Endothelial cell of umbilical vein (primary cell): ENCODE measurements around the gene GDA. TPM values are rescaled to one million over a fixed set of nuclear protein-coding genes. Genes with fewer than 3 reads are reported as not detected.

Source experiments
- BruUV-seq: library from RNA; stranded (reverse); fragments of 400-500 nt; replicated peaks from 2 replicates; lab custom pipeline; 2021; lab: Mats Ljungman, UMichigan
- CTCF ChIA-PET: fragments of 300-600, 350-600 bp; sonication (Branson Sonifier 250); formaldehyde crosslinking; loops from one replicate; lab custom pipeline; 2021; ENCODE audit warnings: antibody characterized with exemption, inconsistent platforms; lab: Charles Lee
- POLR2A ChIA-PET: fragments of 300-600, 350-600 bp; sonication (Branson Sonifier 250); formaldehyde crosslinking; loops from one replicate; lab custom pipeline; 2021; ENCODE audit warnings: antibody characterized with exemption, inconsistent platforms; lab: Charles Lee
- DNase-seq: peaks from one replicate; pipeline ENCODE4 v3.0.0-alpha.2; 2011; ENCODE audit warnings: low read depth, low spot score
- FAIRE-seq: peaks from 2 replicates; lab custom pipeline; 2011; peaks lifted over from hg19 to GRCh38; lab: Jason Lieb, UNC
- H2AFZ ChIP-seq: 2 replicates; pipeline ENCODE4 v1.6.0; 2012; ENCODE audit warnings: low read depth, low read length, control low read depth, inconsistent platforms
- H3K27ac ChIP-seq: 2 replicates; pipeline ENCODE4 v1.5.1; 2011; ENCODE audit warnings: low read depth, mild to moderate bottlenecking, control low read depth, low read length, moderate library complexity; ENCODE audit not compliant: insufficient read depth
- H3K27me3 ChIP-seq, 2 experiments: 2 replicates each; pipeline versions ENCODE4 v1.6.0 to v1.6.1; 2011; ENCODE audit warnings: low read length in 2 of 2, mixed read lengths in 1 of 2; ENCODE audit not compliant: control insufficient read depth in 2 of 2, insufficient read depth in 2 of 2
- H3K36me3 ChIP-seq, 2 experiments: 2 replicates in 1 of 2; 3 replicates in 1 of 2; pipeline ENCODE4 v1.5.1; 2011; ENCODE audit warnings: low read length in 2 of 2, mild to moderate bottlenecking in 1 of 2, moderate library complexity in 1 of 2; ENCODE audit not compliant: control insufficient read depth in 2 of 2, insufficient read depth in 2 of 2; ENCODE audit errors: extremely low read depth in 1 of 2
- H3K4me1 ChIP-seq: 3 replicates; pipeline ENCODE4 v1.5.1; 2011; ENCODE audit warnings: mild to moderate bottlenecking, low read length; ENCODE audit not compliant: control insufficient read depth, insufficient read depth; ENCODE audit errors: extremely low read depth
- H3K4me2 ChIP-seq: 2 replicates; pipeline ENCODE4 v1.6.1; 2011; ENCODE audit warnings: low read length, control low read depth, mixed read lengths; ENCODE audit not compliant: insufficient read depth
- H3K4me3 ChIP-seq, 3 experiments: fragments of 200-600 bp in 1 of 3; sonication (generic), shearing (Covaris generic) in 1 of 3; replicated peaks in 1 of 3; 2 replicates each; pipeline ENCODE4 v1.5.1; 2011 to 2016; ENCODE audit warnings: control low read depth in 3 of 3, low read length in 3 of 3, mild to moderate bottlenecking in 2 of 3, inconsistent platforms in 1 of 3, low read depth in 1 of 3, moderate library complexity in 1 of 3; ENCODE audit not compliant: insufficient read depth in 1 of 3
- H3K79me2 ChIP-seq: 2 replicates; pipeline ENCODE4 v1.6.0; 2012; ENCODE audit warnings: low read length, inconsistent platforms; ENCODE audit not compliant: control insufficient read depth, insufficient read depth
- H3K9ac ChIP-seq: replicated peaks from 2 replicates; pipeline ENCODE3; 2011; ENCODE audit warnings: low read length, control low read depth; ENCODE audit not compliant: insufficient read depth; ENCODE audit errors: extremely low read depth
- H3K9me1 ChIP-seq: replicated peaks from 3 replicates; pipeline ENCODE4 v1.6.0; 2011; ENCODE audit warnings: mild to moderate bottlenecking, low read length; ENCODE audit not compliant: control insufficient read depth, insufficient read depth; ENCODE audit errors: extremely low read depth
- H3K9me3 ChIP-seq: replicated peaks from 2 replicates; pipeline ENCODE4 v1.5.1; 2012; ENCODE audit warnings: low read length, inconsistent platforms; ENCODE audit not compliant: control insufficient read depth, insufficient read depth
- H4K20me1 ChIP-seq: replicated peaks from 2 replicates; pipeline ENCODE3; 2011; ENCODE audit warnings: mild to moderate bottlenecking, low read length; ENCODE audit not compliant: control insufficient read depth, insufficient read depth; ENCODE audit errors: extremely low read depth
- CTCF ChIP-seq, 2 donors: IDR thresholded peaks; 1 replicate in 1 of 2; 2 replicates in 1 of 2; pipeline ENCODE4 v1.5.1; 2011; ENCODE audit warnings: low read length in 2 of 2, mild to moderate bottlenecking in 2 of 2, moderate library complexity in 2 of 2, control low read depth in 1 of 2, inconsistent platforms in 1 of 2, low read depth in 1 of 2; ENCODE audit not compliant: insufficient read depth in 1 of 2; ENCODE audit errors: extremely low read depth in 1 of 2
- EZH2 ChIP-seq: IDR thresholded peaks from 2 replicates; pipeline ENCODE4 v1.6.1; 2012; ENCODE audit warnings: borderline replicate concordance, low read depth, mild to moderate bottlenecking, moderate library complexity, low read length, inconsistent platforms; ENCODE audit not compliant: severe bottlenecking
- FOS ChIP-seq: IDR thresholded peaks from 2 replicates; pipeline ENCODE4 v1.6.1; 2011; ENCODE audit warnings: mild to moderate bottlenecking, low read length, moderate library complexity, borderline replicate concordance; ENCODE audit not compliant: insufficient read depth
- GATA2 ChIP-seq: IDR thresholded peaks from 2 replicates; pipeline ENCODE4 v1.7.0; 2011; ENCODE audit warnings: low read depth, mild to moderate bottlenecking, moderate library complexity, mixed read lengths, low read length; ENCODE audit not compliant: insufficient read length, insufficient read depth
- JUN ChIP-seq: IDR thresholded peaks from 2 replicates; pipeline ENCODE4 v1.6.1; 2011; ENCODE audit warnings: borderline replicate concordance, low read depth; ENCODE audit not compliant: insufficient read length, insufficient read depth
- MAX ChIP-seq: IDR thresholded peaks from 2 replicates; pipeline ENCODE4 v1.6.1; 2011; ENCODE audit not compliant: insufficient read depth, insufficient read length
- MYC ChIP-seq: IDR thresholded peaks from one replicate; pipeline ENCODE4 v1.6.1; 2011; ENCODE audit warnings: mild to moderate bottlenecking, low read depth, low read length
- POLR2A ChIP-seq: IDR thresholded peaks from 2 replicates; pipeline ENCODE4 v1.6.1; 2012; ENCODE audit warnings: low read depth, mild to moderate bottlenecking, control low read depth, low read length
- POLR2AphosphoS5 ChIP-seq: IDR thresholded peaks from 2 replicates; pipeline ENCODE4 v1.6.1; 2012; ENCODE audit warnings: low read depth, mild to moderate bottlenecking, control low read depth, low read length, moderate library complexity; ENCODE audit not compliant: insufficient read depth
- dilution Hi-C: fragments of 300-500 bp; cut with MboI; formaldehyde crosslinking; loops from one replicate; pipeline ENCODE4 v1.15.0; 2019; ENCODE audit warnings: low sequenced_read_pairs; ENCODE audit not compliant: extremely low pct_ligation_motif_present
- intact Hi-C: fragments of 100-400 bp; cut with micrococcal nuclease; formaldehyde crosslinking; loops from one replicate; pipeline ENCODE4 v1.10.0; 2022
- polyA plus RNA-seq, 4 experiments: library from polyadenylated mRNA; depleted of rRNA in 3 of 4; stranded (reverse) in 3 of 4; unstranded in 1 of 4; fragments of >200 nt; gene quantifications; 2 replicates each; pipeline versions ENCODE4 v1.2.1 to v1.2.3, GENCODE V29; 2011 to 2012; ENCODE audit warnings: missing spikeins in 1 of 4
- total RNA-seq: library from RNA; stranded (reverse); gene quantifications from 2 replicates; pipeline ENCODE4 v1.2.3, GENCODE V29; 2021

The GDA gene
- total and polyA plus RNA-seq, 2 donors (not counting 3 experiments of a cell fraction or from before 2014, with no cell fraction given): not detected

- Histone ChIP-seq H2AFZ (no peak overlapping the region), H3K4me1 (no peaks in the 10 kb centered on the region), H3K9me1 (no peaks in the 10 kb centered on the region), H3K27ac (no peak overlapping the region), H4K20me1 (no peaks in the 10 kb centered on the region), H3K9ac (no peak overlapping the region), H3K4me2 (no peak overlapping the region), H3K27me3 (no peaks in the 10 kb centered on the region), H3K9me3 (no peaks in the 10 kb centered on the region), H3K79me2 (no peaks in the 10 kb centered on the region), H3K36me3 (no peaks in the 10 kb centered on the region), H3K4me3 (no peak overlapping the region)
- intact Hi-C loops (no loop called here), dilution Hi-C loops (no loop called here)
- ChIA-PET POLR2A (no interaction called here), CTCF (no interaction called here)
- DNase-seq (no peak), FAIRE-seq (no peak)
- no TSS peak for BruUV-seq
- no peak for TF ChIP-seq MAX
- TF ChIP-seq CTCF (IDR thresholded peaks at IDR 0.05; ENCODE audit: extremely low read depth in 1 of 2, insufficient read depth in 1 of 2, low read depth in 1 of 2, low read length in 2 of 2): no peak
- TF ChIP-seq JUN: no peak
These were observed 17.2 kb upstream of the GDA start for GRCh38 chr9:72132052-72132451.

- no peak overlapping the region for H3K4me2 ChIP-seq
- H3K27ac ChIP-seq: no peak overlapping the region
- DNase-seq (no peak), FAIRE-seq (no peak)
- no peaks in the 10 kb centered on the region for H3K27me3 ChIP-seq
- no peak overlapping the region for H3K4me3 ChIP-seq
- no peaks in the 10 kb centered on the region for H3K9me3 ChIP-seq
- BruUV-seq: no TSS peak
- no peaks in the 10 kb centered on the region for H3K36me3 ChIP-seq
- no peaks in the 10 kb centered on the region for H3K9me1 ChIP-seq
- no peak overlapping the region for H3K9ac ChIP-seq
- CTCF ChIA-PET: interaction anchor here (1.0 kb wide), 1 partner anchor 11 kb away, joined by 3 read pairs; no protein-coding TSS in a partner anchor
- intact Hi-C loops (no loop called here), dilution Hi-C loops (no loop called here)
- no peak overlapping the region for H2AFZ ChIP-seq
- H4K20me1 ChIP-seq: no peaks in the 10 kb centered on the region
- no peaks in the 10 kb centered on the region for H3K79me2 ChIP-seq
- no peaks in the 10 kb centered on the region for H3K4me1 ChIP-seq
- TF ChIP-seq GATA2: no peak
- no peak for TF ChIP-seq EZH2
- no peak for TF ChIP-seq POLR2AphosphoS5
- no peak for TF ChIP-seq FOS
- no peak for TF ChIP-seq MYC
- TF ChIP-seq CTCF (IDR thresholded peaks at IDR 0.05; ENCODE audit: extremely low read depth in 1 of 2, insufficient read depth in 1 of 2, low read depth in 1 of 2, low read length in 2 of 2): no peak
- no peak for TF ChIP-seq MAX
- TF ChIP-seq JUN: no peak
- TF ChIP-seq POLR2A: no peak
- POLR2A ChIA-PET: no interaction called here
These were observed 15.7 kb upstream of the GDA start for GRCh38 chr9:72133365-72134035.
